NCI-H1105 treated with DMSO at 0.1 percent for 48 hours (cell line): Measurements from ENCODE around the gene PTPRN2.
"Not testable (repeated sequence)": the region's sequence is repeated elsewhere in the genome, so short reads cannot be mapped to it uniquely, and the experiment has no call there.

Experiments used
- DNase-seq: peaks from one replicate; lab custom pipeline; 2025; lab: John Stamatoyannopoulos, UW

Gene PTPRN2

DNA sequence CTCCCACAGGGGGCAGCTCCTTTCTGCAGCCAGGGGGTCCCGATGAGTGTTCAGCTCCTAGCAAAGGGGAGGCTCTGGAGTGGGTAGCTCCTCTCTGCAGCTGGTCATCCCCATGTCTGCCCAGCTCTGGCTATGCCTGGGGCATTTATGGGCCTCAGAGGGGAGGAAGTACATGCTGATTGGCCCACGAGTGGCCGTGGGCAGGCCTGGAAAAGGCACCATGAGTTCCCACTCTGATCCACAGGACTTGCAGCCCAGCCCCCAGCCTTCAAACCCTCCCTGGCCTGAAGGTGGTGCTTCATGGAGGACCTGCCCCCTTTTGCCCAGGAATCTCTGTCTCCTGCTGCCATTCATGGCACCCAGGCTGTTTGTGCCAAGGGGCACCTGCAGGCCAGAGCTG is 982.0 kb downstream of the PTPRN2 start:
- DNase-seq: no peak

DNA sequence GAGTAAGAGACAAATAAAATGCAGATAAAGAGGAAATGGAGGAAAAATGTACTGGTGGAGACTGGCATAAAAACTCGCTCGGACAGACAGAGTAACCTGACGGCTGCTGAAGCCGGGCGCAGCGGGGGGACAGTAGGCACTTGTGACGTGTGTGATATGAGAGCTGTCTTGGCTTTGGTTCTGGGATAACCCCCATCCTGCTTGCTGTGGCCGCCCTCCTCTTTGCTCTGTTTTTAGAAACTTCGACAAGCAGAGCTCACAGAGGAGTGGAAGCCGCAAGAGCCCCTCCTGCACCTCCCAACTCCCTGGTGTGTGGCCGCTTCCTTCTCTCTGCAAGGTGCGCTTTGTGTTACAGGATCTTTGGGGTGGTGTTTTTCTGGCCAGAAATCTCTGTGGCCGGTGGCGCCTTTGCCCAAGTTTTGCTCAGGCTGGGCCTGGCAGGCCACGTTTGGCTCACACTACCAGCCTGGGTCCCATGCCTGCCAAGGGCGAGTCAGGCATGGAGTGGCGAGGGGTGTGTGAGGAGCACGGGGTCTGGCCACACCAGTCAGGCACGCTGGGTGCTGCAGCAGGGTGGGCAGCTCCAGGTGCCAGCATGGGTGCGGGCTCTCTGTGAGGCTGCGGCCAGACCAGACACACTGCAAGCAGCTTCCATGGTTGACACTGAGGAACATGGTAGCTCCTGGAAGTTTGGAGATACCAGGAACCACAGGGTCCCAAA is 982.8 kb downstream of the PTPRN2 start:
- DNase-seq: no peak

DNA sequence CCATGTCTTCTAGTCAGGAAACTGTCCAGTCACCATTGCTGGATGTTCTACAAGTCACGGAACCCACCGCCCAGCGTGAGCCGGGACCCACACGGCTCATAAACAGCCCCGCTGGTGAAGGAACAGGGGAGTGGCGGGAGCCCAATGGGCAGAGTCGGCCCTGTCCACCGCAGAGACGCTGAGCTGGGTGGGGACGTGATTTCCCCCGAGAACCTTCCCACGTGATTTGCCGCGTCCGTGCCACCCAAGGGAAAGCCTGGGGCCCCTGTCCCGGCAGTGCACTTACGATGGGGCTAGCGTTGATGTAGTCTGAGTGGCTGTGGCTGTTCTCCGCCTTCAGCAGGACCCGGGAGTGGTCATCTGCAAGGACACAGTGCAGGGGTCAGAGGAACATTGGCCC is 983.9 kb downstream of the PTPRN2 start:
- no peak for DNase-seq

DNA sequence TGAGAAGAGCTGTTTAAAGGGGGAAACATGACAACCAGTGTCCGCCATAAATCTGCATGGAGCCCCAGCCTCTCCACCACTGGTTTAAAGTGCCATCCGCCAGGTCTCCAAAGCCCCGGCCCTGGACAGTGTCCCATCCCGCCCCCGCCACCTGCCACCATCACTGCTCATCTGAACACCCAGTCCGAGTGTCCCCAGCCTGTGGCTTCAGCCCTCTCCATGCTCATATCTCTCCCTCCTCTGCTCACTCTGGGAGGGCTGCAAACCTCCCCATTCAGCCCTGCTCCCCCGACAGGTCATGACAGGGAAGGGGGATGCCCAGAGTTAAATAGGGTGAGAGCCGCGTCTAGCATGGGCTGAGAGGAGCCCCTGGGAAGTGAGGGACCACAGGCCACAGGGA is 984.6 kb downstream of the PTPRN2 start:
- DNase-seq: no peak

DNA sequence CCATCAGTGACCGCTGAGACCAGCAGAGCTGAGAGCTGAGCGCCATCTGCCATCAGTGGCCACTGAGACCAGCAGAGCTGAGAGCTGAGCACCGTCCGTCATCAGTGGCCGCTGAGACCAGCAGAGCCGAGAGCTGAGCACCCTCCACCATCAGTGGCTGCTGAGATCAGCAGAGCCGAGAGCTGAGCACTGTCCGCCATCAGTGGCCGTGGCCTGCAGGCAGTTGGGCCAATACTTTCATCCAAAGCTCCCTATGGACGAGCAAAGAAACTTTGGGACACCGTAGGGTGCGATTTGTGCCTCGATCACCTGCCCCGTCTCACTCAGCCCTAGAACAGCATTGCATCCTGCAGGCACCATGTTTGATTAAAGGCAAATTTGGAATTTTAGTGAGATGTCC is 985.0 kb downstream of the PTPRN2 start:
- DNase-seq: no peak

DNA sequence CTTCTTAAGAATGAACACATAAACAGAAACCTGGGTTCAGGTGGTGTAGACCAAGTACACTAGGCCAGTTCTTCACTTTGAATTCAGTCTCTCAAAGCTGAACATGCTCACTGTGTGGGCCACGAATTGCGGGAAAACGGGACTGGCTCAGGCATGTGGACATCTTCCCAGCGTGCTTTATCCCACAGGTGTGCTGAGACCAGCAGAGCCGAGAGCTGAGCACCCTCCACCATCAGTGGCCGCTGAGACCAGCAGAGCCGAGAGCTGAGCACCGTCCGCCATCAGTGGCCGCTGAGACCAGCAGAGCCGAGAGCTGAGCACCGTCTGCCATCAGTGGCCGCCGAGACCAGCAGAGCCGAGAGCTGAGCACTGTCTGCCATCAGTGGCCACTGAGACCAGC is 985.5 kb downstream of the PTPRN2 start:
- no peak for DNase-seq

DNA sequence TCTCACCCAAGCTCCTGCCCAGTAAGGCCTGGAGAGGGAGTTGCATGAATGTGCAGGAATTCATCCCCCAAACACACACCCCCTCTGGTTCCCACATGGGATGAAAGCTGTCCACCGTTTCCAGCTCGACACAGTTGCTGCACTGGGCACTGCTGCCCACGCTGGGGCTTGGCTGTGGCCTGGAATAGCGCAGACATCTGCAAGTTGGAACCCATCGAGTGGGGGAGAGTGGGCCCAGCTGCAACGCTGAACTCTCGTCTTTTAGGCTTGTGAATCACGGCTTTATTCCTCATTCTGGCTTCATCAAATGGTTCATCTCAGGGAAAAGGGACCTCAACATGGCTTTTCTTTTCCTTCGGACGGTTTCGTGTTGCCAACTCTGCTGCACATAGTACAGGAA is 986.1 kb downstream of the PTPRN2 start:
- no peak for DNase-seq

DNA sequence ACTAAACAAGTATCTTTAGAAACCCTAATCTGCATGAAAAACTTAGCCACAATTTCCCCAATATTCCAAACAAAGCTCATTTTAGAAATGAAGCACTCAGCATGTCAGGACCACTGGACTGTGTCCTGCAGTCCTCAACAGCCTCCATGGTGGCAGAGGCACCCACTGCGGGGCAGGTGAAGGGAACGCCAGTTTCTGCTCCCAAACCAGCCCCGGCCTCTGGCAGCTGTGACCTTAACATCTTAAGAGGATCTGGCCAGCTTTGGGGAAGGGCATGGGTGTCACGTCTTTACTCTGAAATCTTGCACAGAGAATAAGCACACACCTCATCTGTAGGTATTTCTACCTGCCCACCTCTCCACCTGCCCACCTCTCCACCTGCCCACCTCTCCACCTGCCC is 988.1 kb downstream of the PTPRN2 start:
- DNase-seq: no peak

DNA sequence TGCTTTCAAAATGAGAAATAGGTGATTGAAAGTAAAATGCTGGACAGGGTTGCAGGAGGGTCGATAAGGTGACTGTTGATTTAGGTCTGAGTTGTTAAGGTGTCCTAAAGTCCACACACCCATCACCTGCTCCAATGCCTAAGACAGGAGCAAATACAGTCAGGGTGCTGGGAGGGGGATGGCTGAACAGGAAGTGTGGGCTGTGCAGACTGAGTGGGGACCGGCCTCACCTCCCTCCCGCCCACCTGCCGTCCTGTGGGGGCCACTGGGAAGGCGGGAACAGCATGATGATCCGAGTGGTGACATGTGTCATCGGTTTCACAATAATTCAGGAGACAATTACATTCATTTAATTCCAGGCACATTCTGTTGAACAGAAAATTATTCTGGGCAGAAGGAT is 990.1 kb downstream of the PTPRN2 start:
- no peak for DNase-seq

DNA sequence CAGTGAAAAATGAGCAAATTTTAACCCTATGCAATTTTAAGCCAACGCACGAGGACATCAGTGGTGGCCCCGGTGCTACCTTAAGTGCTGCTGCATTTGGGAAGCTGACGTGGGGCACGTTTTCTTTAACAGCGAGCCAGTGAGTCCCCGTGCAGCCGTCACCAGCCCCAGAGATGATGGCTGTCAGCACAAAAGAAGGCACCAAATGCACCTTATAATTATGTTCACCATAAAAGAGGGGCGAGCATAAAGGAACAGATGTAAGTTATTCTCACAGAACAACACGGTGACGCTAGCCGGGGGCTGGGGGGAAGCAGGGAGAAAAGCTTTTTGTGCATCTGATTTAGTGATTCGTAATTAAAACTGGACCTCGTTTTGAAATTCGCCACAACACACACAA is 990.7 kb downstream of the PTPRN2 start:
- no peak for DNase-seq

DNA sequence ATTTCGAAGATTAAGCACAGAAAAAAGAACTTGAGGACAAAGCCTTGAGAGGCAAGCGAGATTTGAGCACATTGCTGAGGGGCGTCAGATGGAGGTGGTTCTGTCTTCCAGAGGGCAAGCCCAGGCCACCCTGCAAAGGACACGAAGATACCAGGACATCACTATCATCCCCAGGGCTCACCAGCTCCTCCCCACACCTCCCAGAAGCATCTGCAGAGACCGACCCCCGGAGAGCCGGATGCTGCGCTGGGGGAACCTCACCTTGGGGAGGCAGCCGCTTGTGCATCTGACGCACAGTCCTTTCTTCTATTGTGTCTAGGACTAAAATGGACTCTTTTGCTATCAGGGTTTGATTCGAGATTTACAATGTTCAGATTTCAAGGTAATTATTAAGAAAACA is 991.2 kb downstream of the PTPRN2 start:
- no peak for DNase-seq

DNA sequence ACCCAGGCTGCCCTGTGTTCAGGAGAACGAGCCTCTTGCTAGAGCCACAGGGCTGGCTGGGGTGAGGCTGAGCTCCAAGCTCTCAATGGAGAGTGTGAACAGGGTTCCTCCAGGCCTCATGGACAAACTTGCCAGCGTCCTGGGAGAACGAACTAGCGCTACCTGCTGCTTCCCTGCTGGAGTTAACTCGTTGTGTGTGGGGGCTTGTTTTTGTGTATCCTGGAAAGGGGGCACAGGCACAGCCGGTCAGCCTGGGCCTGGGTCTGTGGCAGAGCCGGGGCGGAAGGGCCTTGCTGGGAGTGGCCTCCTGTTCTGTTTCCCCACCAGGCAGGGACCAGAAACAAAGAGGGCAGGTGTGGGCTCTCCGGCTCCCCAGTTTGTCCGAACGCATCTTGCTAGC is 991.6 kb downstream of the PTPRN2 start:
- DNase-seq: no peak

DNA sequence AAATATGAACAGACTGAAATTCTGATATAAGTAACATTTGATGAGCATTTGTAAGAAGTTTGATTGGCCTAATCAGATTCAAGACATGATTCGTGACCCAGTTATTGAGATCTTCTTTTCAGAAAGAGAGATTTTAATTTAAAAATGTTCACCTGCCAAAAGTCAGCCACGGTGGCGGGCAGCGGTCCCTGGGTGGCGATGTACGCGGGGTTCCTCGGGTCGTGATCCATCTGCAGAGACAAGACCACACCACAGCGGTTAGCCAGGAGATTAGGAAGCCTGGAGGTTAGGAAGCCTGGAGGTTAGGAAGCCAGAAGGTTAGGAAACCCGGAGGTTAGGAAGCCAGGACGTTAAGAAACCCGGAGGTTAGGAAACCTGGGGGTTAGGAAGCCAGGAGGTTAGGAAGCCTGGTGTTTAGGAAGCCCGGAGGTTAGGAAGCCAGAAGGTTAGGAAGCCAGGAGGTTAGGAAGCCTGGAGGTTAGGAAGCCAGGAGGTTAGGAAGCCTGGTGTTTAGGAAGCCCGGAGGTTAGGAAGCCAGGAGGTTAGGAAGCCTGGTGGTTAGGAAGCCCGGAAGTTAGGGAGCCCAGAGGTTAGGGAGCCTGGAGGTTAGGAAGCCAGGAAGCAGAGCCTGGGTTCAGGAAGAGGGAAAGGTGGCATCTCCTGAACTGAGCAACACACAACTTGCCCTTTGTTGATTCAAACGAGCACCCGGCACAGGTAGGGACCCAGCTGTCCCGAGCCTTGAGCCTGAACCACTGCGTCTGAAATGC is 992.4 kb downstream of the PTPRN2 start:
- no peak for DNase-seq

DNA sequence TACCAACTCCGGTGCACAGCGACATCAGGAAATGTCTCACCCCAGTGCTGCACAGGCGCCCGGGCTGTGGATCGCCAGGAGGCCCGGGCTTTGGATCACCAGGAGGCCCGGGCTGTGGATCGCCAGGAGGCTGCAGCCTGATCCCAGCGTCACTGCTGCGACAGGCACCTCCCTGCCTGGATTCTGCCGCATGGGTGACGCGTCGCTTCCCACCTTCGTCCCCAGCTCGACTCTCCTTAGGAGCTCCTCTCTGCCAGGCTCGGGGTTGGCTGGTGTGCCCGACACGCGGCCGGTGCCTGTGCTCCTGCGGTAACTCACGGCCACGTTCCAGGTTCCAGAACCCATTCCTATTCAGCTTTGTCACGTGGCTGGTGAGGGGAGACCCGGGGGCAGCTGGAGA is 993.3 kb downstream of the PTPRN2 start:
- no peak for DNase-seq

DNA sequence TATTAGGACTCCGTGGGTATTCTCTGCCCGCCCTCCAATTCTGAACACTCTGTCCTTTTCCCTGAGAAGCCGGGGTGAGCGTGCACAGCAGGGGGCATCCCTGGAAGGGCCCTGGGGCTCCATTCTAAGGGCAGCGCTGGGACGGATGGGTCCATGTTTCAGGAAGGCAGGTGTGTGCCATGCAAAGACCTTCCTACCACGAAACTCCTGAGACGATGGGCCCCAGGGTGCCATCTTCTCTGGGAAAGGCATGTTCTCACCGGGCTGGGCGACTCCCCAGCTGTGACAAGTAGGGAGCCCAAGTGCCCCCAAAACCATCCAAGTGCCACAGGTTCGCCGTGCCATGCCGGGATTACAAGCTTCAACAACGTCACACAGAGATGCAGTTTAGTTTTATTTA is 994.1 kb downstream of the PTPRN2 start:
- DNase-seq: no peak

DNA sequence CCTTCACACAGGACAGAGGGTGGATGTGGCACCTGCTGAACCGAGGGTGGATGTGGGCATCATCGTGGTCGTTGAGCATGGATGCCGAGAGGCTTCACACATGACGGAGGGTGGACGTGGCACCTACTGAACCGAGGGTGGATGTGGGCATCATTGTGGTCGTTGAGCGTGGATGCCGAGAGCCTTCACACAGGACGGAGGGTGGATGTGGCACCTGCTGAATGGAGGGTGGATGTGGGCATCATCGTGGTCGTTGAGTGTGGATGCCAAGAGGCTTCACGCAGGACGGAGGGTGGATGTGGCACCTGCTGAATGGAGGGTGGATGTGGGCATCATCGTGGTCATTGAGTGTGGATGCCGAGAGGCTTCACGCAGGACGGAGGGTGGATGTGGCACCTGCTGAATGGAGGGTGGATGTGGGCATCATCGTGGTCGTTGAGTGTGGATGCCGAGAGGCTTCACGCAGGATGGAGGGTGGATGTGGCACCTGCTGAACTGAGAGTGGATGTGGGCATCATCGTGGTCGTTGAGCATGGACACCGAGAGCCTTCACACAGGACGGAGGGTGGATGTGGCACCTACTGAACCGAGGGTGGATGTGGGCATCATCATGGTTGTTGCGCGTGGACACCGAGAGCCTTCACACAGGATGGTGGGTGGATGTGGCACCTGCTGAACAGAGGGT is 994.8 kb downstream of the PTPRN2 start:
- DNase-seq: not testable (repeated sequence)

DNA sequence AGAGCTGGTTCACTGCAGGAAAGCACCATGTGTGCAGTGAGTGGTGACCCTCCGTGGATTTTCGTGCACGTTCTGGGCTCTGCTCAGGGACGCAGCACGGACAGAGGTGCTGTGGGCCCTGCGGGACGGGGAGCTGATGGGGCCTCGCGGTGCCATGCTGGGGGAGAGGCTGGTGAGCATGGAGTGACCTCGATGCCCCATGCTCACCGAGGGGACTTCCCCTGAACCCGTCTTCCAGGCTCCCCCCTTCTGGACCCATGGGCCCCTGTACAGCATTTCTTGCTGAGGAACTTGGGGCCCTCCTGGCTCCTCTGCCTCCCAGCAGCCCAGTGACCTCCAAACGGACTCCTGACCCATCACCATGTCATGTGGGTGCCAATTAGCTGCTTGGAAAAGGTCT is 997.1 kb downstream of the PTPRN2 start:
- DNase-seq: no peak

DNA sequence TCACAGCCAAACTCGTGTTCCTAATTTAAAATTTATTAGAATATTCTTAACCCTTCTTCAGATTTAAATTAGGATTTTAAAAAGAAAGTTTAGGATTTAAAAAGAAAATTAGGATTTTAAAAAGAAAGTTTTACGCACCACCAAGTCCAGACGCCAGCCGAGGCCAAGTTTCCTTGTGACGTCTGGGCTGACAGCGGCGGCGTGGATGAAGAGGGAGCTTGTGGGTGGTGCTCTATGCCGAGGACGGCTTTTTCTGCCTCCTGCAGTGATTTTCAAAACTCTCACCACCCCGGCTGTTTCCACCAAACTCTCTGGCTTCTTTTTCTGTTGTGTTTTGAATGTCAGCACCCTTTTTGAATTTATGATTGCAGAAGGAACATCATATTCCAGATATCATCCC is 997.9 kb downstream of the PTPRN2 start:
- DNase-seq: no peak

DNA sequence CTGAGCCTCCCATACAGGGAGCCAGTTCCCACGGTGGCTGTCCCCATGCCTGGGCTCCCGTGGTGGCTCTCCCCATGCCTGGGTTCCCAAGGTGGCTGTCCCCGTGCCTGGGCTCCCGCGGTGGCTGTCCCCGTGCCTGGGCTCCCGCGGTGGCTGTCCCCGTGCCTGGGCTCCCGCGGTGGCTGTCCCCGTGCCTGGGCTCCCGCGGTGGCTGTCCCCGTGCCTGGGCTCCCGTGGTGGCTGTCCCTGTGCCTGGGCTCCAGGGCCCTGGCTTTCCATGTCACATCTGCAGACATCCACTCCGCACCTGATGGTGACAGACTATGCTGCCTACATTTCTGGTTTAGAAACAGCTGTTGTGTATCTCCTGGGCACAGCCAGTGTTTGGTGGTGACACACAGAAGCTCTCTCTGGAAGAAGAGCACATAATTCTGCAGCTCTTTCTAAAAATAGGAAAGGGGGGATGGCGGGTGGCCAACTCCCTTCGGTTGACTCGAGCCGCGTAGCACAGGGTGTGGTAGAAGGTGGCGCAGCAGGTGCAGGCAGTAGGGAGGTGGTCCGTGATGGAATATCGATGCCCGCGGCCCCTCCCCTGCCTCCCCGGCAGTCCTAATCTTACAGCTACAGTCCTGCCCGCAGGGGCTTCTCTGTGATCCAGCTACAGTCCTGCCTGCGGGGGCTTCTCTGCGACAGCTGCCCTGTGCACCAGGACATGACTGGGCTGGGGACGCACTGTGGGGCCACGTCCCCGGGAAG is 999.6 kb downstream of the PTPRN2 start:
- DNase-seq: no peak

DNA sequence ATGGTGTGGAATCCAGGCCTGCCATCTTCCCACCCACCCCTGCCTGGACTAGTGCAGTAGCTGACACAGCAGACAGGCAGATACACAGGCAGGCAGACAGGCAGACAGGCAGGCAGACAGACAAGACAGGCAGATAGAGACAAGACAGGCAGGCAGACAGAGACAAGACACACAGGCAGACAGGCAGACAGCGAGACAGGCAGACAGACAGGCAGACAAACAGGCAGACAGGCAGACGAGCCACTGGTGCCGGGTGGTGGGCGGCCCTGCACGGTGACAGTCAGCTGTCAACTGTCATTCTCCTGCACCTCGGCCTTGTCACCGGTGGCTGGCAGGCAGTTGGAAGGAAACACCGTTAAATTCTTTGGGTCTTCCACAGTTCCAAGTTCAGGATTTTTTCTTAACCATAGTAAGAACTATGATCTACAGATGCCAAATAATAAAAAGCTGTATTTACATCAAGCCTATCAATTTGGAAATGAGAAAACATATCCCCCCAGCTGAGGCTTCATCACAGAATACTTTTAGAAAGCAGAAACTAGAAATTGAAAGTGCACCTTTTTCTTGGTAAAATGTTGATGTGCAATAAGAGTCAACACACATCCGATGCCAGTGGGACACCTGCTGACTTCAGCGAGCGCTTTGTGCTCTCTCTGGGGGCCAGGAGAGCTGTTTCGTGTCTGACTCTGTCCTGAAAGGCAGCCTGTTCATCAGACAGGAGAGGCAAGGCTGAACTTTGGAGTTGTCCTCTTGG is 1000.4 kb downstream of the PTPRN2 start:
- no peak for DNase-seq

DNA sequence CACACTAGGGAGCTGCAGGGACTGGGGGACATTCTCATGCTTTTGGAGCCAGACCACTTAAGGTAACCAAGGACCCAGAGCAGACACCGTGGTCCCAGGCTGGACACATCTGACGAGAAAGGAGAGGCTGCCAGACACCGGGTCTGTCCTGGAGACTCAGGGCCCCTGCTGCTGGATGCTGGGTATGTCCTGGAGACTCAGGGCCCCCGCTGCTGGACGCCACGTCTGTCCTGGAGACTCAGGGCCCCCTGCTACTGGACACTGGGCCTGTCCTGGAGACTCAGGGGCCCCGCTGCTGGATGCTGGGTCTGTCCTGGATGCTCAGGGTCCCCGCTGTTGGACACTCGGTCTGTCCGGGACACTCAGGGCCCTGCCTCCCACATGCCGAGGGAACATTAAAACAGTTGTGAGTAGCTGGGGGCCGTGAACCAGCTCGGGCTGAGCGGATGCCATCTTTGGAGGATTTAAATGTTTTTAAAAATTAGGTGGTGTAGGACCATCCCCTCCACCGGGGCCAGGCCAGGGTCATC is 1001.1 kb downstream of the PTPRN2 start:
- no peak for DNase-seq
